ENCODE data around the gene ZNRF1. TPM values are rescaled to one million over a fixed set of nuclear protein-coding genes. Genes with fewer than 3 reads are reported as not detected.

Gene ZNRF1
- total and polyA plus RNA-seq, 2 of the 4 experiments (the other 2 are of a cell fraction), result 8.2 to 20.7 TPM

DNA sequence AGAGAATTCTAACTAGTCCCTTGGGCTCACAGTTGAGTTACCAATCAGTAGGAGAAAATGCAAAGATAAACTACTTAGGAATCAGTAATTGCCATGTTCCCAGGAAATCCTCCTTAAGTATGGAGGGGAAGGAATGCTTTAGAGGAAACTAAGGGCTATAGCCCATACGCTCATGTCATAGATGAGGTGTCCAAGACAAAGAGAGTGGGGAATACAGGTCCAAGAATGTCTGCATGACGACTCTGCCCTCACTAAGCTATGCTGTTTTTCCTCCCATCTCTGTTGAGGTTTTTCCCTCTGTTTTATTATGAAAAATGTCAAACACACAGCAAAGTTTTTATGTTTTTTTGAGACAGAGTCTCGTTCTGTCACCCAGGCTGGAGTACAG lies 101.8 kb downstream of the ZNRF1 start:
- no peak overlapping the region for H2BK15ac ChIP-seq (ENCODE audit: low read depth, low read length)
- H4K5ac ChIP-seq (ENCODE audit: low read depth, low read length), result no peak overlapping the region
- H2AK5ac ChIP-seq (ENCODE audit: low read depth, low read length), result no peak overlapping the region
- ATAC-seq (ENCODE audit: low read depth) (no peak), DNase-seq (no peak)
- H2BK120ac ChIP-seq (ENCODE audit: low read depth, low read length), result no peak overlapping the region
- in situ Hi-C loops (cut with MboI; ENCODE audit: low sequenced_read_pairs) (no loop called here), intact Hi-C loops (cut with micrococcal nuclease) (no loop called here), dilution Hi-C loops (cut with HindIII; ENCODE audit: low sequenced_read_pairs, unreplicated experiment) (no loop called here)
- H3K56ac ChIP-seq (ENCODE audit: extremely low read depth, insufficient read depth, low read length), result no peak overlapping the region
- H3K27ac ChIP-seq (ENCODE audit: insufficient read depth, low read length), result no peak overlapping the region
- H3K27me3 ChIP-seq (ENCODE audit: control insufficient read depth, insufficient read depth, low read length), result no peaks in the 10 kb centered on the region
- peak overlapping the region; percentile 65; the same call in 1 of the 2 replicates for H3K14ac ChIP-seq (replicated peaks; ENCODE audit: low read depth, low read length)
- peaks cover 22% of the 10 kb centered on the region for H3K9me1 ChIP-seq (ENCODE audit: insufficient read depth, low read length)
- no peak overlapping the region for H3K4me2 ChIP-seq (ENCODE audit: low read depth, low read length)
- ChIA-PET POLR2A (ENCODE audit: unreplicated experiment) (no interaction called here), CTCF (no interaction called here)
- H2AK9ac ChIP-seq (replicated peaks; ENCODE audit: low read depth, low read length, poor library complexity), result peak overlapping the region; percentile 86
- H4K20me1 ChIP-seq (ENCODE audit: insufficient read depth, low read length), result no peaks in the 10 kb centered on the region
- H4K91ac ChIP-seq (ENCODE audit: insufficient read depth, low read depth, low read length), result no peak overlapping the region
- no peaks in the 10 kb centered on the region for H3K36me3 ChIP-seq (ENCODE audit: control insufficient read depth, insufficient read depth, low read length)
- H2AFZ ChIP-seq (replicated peaks; ENCODE audit: low read length, poor library complexity), result peak overlapping the region; percentile 46
- H3K9ac ChIP-seq (ENCODE audit: low read depth, low read length), result no peak overlapping the region
- no peak overlapping the region for H3K4me3 ChIP-seq (ENCODE audit: insufficient read depth, low read depth, low read length)
- peaks cover 16 to 48% of the 10 kb centered on the region in 2 experiments for H3K79me1 ChIP-seq (ENCODE audit: low read depth in 1 of 2, low read length in 2 of 2)
- H3K4me1 ChIP-seq (ENCODE audit: control insufficient read depth, insufficient read depth, low read length), result peaks cover 18% of the 10 kb centered on the region
- no peak overlapping the region for H4K8ac ChIP-seq (ENCODE audit: low read depth in 2 of 2, low read length in 2 of 2)
- 0 out of 2 replicates have a peak overlapping the region, but pooled peaks have one; percentile 14 for H3K23ac ChIP-seq (ENCODE audit: low read depth, low read length)
- no peaks in the 10 kb centered on the region for H3K9me3 ChIP-seq (ENCODE audit: control insufficient read depth, insufficient read depth, low read length)
- no peak overlapping the region for H2BK5ac ChIP-seq (ENCODE audit: low read depth, low read length, poor library complexity, severe bottlenecking)
- no CpG with 5 or more reads among the region's 3 CpGs for WGBS, 2 experiments (ENCODE audit: extremely low coverage in 2 of 2, insufficient read length in 1 of 2)
- peak overlapping the region; percentile 57; the same call in 1 of the 2 replicates for H3K4ac ChIP-seq (ENCODE audit: low read depth, low read length)
- no peak overlapping the region for H2BK20ac ChIP-seq (ENCODE audit: low read depth, low read length)
- TF ChIP-seq MXI1 (IDR thresholded peaks at IDR 0.05; ENCODE audit: borderline replicate concordance, low read depth, low read length) (no peak), CEBPB (IDR thresholded peaks at IDR 0.05; ENCODE audit: low read depth, low read length) (no peak)
- H3K18ac ChIP-seq (ENCODE audit: low read depth, low read length), result no peak overlapping the region
- BruUV-seq (replicated peaks), result no TSS peak
